ENCODE results near the gene MFSD11.
"Not testable (repeated sequence)": the region's sequence is repeated elsewhere in the genome, so short reads cannot be mapped to it uniquely, and the experiment has no call there.

MFSD11 gene

DNA sequence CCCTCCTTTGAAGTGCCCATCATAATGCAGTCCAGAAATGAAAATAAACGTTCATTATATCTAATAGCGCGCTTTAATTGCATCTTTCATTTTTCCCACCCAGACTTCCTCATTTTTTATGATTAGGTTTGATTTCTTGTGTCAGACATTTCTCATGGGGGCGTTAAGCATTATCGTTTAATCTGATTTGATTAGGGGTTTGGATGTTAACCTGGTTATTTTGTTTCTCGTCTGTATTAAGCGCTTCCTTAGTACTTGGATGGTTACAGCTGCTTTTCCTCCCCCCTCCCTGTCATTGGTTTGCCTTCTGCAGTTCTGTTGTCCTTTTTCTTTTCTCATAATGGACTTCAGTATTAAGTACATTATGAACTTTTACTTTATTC, 540 bp downstream of the MFSD11 start:
- TF ChIP-seq, protein P1, sequence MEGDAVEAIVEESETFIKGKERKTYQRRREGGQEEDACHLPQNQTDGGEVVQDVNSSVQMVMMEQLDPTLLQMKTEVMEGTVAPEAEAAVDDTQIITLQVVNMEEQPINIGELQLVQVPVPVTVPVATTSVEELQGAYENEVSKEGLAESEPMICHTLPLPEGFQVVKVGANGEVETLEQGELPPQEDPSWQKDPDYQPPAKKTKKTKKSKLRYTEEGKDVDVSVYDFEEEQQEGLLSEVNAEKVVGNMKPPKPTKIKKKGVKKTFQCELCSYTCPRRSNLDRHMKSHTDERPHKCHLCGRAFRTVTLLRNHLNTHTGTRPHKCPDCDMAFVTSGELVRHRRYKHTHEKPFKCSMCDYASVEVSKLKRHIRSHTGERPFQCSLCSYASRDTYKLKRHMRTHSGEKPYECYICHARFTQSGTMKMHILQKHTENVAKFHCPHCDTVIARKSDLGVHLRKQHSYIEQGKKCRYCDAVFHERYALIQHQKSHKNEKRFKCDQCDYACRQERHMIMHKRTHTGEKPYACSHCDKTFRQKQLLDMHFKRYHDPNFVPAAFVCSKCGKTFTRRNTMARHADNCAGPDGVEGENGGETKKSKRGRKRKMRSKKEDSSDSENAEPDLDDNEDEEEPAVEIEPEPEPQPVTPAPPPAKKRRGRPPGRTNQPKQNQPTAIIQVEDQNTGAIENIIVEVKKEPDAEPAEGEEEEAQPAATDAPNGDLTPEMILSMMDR (IDR thresholded peaks at IDR 0.05; ENCODE audit: control insufficient read depth, extremely low read depth, insufficient read depth), result no peak
- H3K4me3 ChIP-seq (ENCODE audit: low read depth, low read length), result peak overlapping the region; percentile 97
- DNase-seq (ENCODE audit: low read depth), result no peak

- H3K4me3 ChIP-seq (ENCODE audit: low read depth, low read length); DNase-seq (ENCODE audit: low read depth): not testable (repeated sequence)
Measured at GRCh38 chr17:76739568-76740115, 1.7 kb downstream of the MFSD11 start.

DNA sequence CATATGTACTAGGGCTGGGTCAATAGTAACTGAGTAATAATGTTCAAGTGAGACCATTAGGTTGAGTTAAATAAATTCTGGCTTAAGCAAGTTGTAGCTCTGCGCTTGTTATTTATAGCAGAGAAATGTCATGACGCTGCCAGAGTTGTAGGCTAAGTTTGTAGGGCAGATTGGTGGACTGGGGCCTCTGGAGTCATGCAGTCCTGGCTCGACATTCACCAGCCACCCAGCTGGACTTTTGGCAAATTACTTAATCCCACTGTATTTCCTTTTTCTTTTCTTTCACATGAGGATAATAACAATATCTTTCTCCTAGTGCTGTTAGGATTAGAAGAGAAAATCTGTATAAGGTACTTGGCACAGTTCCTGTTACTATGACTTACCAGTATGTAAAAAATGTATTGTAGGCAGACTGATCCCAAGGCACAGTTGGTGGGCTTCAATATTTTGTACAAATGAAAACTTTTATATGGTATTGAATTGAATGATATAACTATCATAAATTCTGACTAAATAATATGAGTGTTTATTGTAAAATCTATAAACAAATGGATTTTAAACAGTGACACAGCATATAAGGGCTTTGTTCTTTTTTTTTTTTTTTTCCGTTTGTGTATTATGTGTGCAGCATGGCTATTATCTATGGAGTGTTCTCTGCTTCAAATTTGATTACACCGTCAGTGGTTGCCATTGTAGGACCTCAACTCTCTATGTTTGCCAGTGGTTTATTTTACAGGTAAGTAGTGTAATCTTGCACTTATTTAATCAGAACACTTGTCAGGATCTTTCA, 2.6 kb downstream of the MFSD11 start:
- H3K4me3 ChIP-seq (ENCODE audit: low read depth, low read length), result no peak overlapping the region
- DNase-seq (ENCODE audit: low read depth), result no peak
- TF ChIP-seq, protein P1 (IDR thresholded peaks at IDR 0.05; ENCODE audit: control insufficient read depth, extremely low read depth, insufficient read depth), result no peak

DNA sequence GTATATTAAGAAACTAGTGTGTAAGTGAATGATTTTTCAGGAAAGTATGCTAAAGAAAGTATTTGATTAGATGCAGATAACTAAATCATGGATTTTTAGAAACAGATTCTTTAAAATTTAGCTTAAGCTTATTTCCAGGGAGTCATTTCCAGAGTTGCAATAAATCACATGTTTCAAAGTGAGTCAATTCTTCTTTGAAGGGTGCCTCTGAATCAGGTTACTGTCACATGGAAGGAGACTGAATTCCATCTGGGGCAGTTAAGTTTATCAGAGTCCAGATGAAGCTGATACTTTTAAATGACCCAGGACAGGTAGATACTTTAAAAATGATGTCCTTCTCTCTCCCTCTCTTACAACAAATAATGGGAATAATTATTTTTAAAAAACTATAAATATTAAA, 5.0 kb downstream of the MFSD11 start:
- no peak for DNase-seq (ENCODE audit: low read depth)
- no peak overlapping the region for H3K4me3 ChIP-seq (ENCODE audit: low read depth, low read length)
- TF ChIP-seq, protein P1 (IDR thresholded peaks at IDR 0.05; ENCODE audit: control insufficient read depth, extremely low read depth, insufficient read depth), result no peak

- TF ChIP-seq, protein P1 (IDR thresholded peaks at IDR 0.05; ENCODE audit: control insufficient read depth, extremely low read depth, insufficient read depth), result no peak
- no peak for DNase-seq (ENCODE audit: low read depth)
- H3K4me3 ChIP-seq (ENCODE audit: low read depth, low read length), result no peak overlapping the region
Measured at GRCh38 chr17:76744747-76745146, 6.8 kb downstream of the MFSD11 start.

GRCh38 chr17:76745785-76746184, 7.9 kb downstream of the MFSD11 start:
- DNase-seq (ENCODE audit: low read depth); H3K4me3 ChIP-seq (ENCODE audit: low read depth, low read length): not testable (repeated sequence)

- H3K4me3 ChIP-seq (ENCODE audit: low read depth, low read length), result no peak overlapping the region
- TF ChIP-seq, protein P1 (IDR thresholded peaks at IDR 0.05; ENCODE audit: control insufficient read depth, extremely low read depth, insufficient read depth), result no peak
- DNase-seq (ENCODE audit: low read depth), result no peak
Measured at GRCh38 chr17:76747716-76748363, 9.9 kb downstream of the MFSD11 start.

DNA sequence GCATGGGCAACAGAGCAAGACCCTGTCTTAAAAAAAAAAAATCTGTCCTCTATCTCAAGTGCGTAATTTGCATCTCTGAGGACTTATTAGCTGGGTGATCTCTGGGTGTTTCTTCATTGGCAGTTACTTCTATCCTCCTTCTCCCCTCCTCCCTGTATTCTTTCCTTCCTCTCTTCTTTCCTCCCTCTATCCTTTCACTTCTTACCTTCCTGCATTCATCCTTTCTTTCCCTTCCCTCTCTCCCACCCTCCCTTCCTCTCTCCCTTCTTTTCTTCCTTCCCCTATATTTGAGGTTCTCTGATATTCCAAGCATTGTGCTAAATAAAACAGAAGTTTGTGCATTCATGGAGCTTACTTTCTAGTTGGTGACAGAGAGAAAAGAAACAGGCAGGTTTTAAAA, 10.7 kb downstream of the MFSD11 start:
- TF ChIP-seq, protein P1 (IDR thresholded peaks at IDR 0.05; ENCODE audit: control insufficient read depth, extremely low read depth, insufficient read depth), result no peak

More for the DNA sequence above, 10.7 kb downstream of the MFSD11 start:
- H3K4me3 ChIP-seq (ENCODE audit: low read depth, low read length), result no peak overlapping the region
- DNase-seq (ENCODE audit: low read depth), result no peak

Measured in LNCaP clone FGC (cell line).